H9 (cell line): ENCODE results near the gene TRMT2A. TPM values are rescaled to one million over a fixed set of nuclear protein-coding genes. Genes with fewer than 3 reads are reported as not detected.

Experiments
- DNase-seq: peaks from one replicate; pipeline ENCODE4 v3.0.0-alpha.2; 2017
- H2AFZ ChIP-seq: one replicate; pipeline ENCODE4 v1.6.1; 2013; ENCODE audit warnings: mild to moderate bottlenecking, low read length, control low read depth, moderate library complexity
- H2AK5ac ChIP-seq: 2 replicates; pipeline ENCODE4 v1.6.1; 2013; ENCODE audit warnings: low read length, control low read depth, mixed read lengths; ENCODE audit not compliant: insufficient read length
- H2BK120ac ChIP-seq: one replicate; pipeline ENCODE4 v1.6.1; 2013; ENCODE audit warnings: low read depth, mild to moderate bottlenecking, low read length, control low read depth, inconsistent platforms; ENCODE audit not compliant: poor library complexity, severe bottlenecking
- H2BK12ac ChIP-seq: 2 replicates; pipeline ENCODE4 v1.6.1; 2013; ENCODE audit warnings: low read length, control low read depth, mixed read lengths, low read depth; ENCODE audit not compliant: insufficient read length
- H2BK15ac ChIP-seq: 2 replicates; pipeline ENCODE4 v1.6.1; 2013; ENCODE audit warnings: low read depth, low read length, control low read depth
- H2BK20ac ChIP-seq: one replicate; pipeline ENCODE4 v1.6.1; 2013; ENCODE audit warnings: low read depth, mild to moderate bottlenecking, low read length, control low read depth, inconsistent platforms; ENCODE audit not compliant: poor library complexity, severe bottlenecking
- H2BK5ac ChIP-seq: 2 replicates; pipeline ENCODE4 v1.6.1; 2013; ENCODE audit warnings: low read length, control low read depth, mixed read lengths; ENCODE audit not compliant: insufficient read length
- H3K14ac ChIP-seq: 2 replicates; pipeline ENCODE4 v1.6.1; 2013; ENCODE audit warnings: low read length, control low read depth; ENCODE audit not compliant: insufficient read depth
- H3K18ac ChIP-seq: 2 replicates; pipeline ENCODE4 v1.6.1; 2013; ENCODE audit warnings: low read depth, mild to moderate bottlenecking, mixed read lengths, low read length, control low read depth; ENCODE audit not compliant: insufficient read length
- H3K23ac ChIP-seq: 2 replicates; pipeline ENCODE4 v1.6.1; 2013; ENCODE audit warnings: low read length, control low read depth, mixed read lengths, low read depth; ENCODE audit not compliant: insufficient read length
- H3K23me2 ChIP-seq: 2 replicates; pipeline ENCODE4 v1.6.1; 2013; ENCODE audit warnings: low read depth, mild to moderate bottlenecking, mixed read lengths, low read length, control low read depth; ENCODE audit not compliant: insufficient read length, poor library complexity, severe bottlenecking
- H3K27ac ChIP-seq: 2 replicates; pipeline ENCODE4 v1.5.1; 2013; ENCODE audit warnings: low read length, control low read depth, mixed read lengths, low read depth; ENCODE audit not compliant: insufficient read length
- H3K27me3 ChIP-seq: 2 replicates; pipeline ENCODE4 v1.6.1; 2013; ENCODE audit warnings: low read length, control low read depth, inconsistent platforms; ENCODE audit not compliant: insufficient read depth
- H3K4ac ChIP-seq: 2 replicates; pipeline ENCODE4 v1.6.1; 2013; ENCODE audit warnings: low read depth, mild to moderate bottlenecking, control low read depth, inconsistent platforms, low read length, moderate library complexity
- H3K4me1 ChIP-seq: 2 replicates; pipeline ENCODE4 v1.6.1; 2013; ENCODE audit warnings: low read length, control low read depth, inconsistent platforms; ENCODE audit not compliant: insufficient read depth
- H3K4me2 ChIP-seq: 2 replicates; pipeline ENCODE4 v1.6.1; 2013; ENCODE audit warnings: low read length, control low read depth, mixed read lengths; ENCODE audit not compliant: insufficient read length, insufficient read depth
- H3K56ac ChIP-seq: 2 replicates; pipeline ENCODE4 v1.6.1; 2013; ENCODE audit warnings: low read depth, mild to moderate bottlenecking, mixed read lengths, low read length, control low read depth; ENCODE audit not compliant: insufficient read length
- H3K79me1 ChIP-seq: 2 replicates; pipeline ENCODE4 v1.6.1; 2013; ENCODE audit warnings: low read depth, mild to moderate bottlenecking, moderate library complexity, low read length, control low read depth, inconsistent platforms; ENCODE audit not compliant: insufficient read depth, poor library complexity, severe bottlenecking
- H3K79me2 ChIP-seq: 2 replicates; pipeline ENCODE4 v1.6.1; 2013; ENCODE audit warnings: low read length, control low read depth, inconsistent platforms; ENCODE audit not compliant: insufficient read depth
- H3K9ac ChIP-seq: 2 replicates; pipeline ENCODE4 v1.6.1; 2013; ENCODE audit warnings: low read length, control low read depth, mixed read lengths; ENCODE audit not compliant: insufficient read length; ENCODE audit errors: extremely low read depth
- H3K9me3 ChIP-seq: one replicate; pipeline ENCODE4 v1.6.1; 2013; ENCODE audit warnings: low read depth, low read length, inconsistent platforms; ENCODE audit not compliant: control insufficient read depth
- H3T11ph ChIP-seq: one replicate; pipeline ENCODE4 v1.6.1; 2013; ENCODE audit warnings: mild to moderate bottlenecking, low read length, control low read depth, inconsistent platforms
- H4K20me1 ChIP-seq: one replicate; pipeline ENCODE4 v1.6.1; 2013; ENCODE audit not compliant: control insufficient read depth, insufficient read length, insufficient read depth
- H4K5ac ChIP-seq: 2 replicates; pipeline ENCODE4 v1.6.1; 2013; ENCODE audit warnings: low read depth, mild to moderate bottlenecking, mixed read lengths, low read length, control low read depth; ENCODE audit not compliant: insufficient read length
- H4K8ac ChIP-seq: replicated peaks from 2 replicates; pipeline ENCODE4 v1.6.1; 2013; ENCODE audit warnings: low read length, control low read depth, mixed read lengths, low read depth; ENCODE audit not compliant: insufficient read length
- H4K91ac ChIP-seq: 2 replicates; pipeline ENCODE4 v1.6.1; 2013; ENCODE audit warnings: low read depth, mild to moderate bottlenecking, moderate library complexity, mixed read lengths, low read length, control low read depth; ENCODE audit not compliant: insufficient read length
- H3K27ac Mint-ChIP-seq, 3 experiments: 2 replicates in 2 of 3; 3 replicates in 1 of 3; pipeline ENCODE4 v1.8.0; 2020 to 2021; ENCODE audit warnings: mixed read lengths in 3 of 3, mild to moderate bottlenecking in 1 of 3, moderate library complexity in 1 of 3
- H3K27me3 Mint-ChIP-seq: 2 replicates; pipeline ENCODE4 v1.8.0; 2021; ENCODE audit warnings: low read depth, mild to moderate bottlenecking, moderate library complexity, mixed read lengths
- H3K36me3 Mint-ChIP-seq, 3 experiments: 2 replicates in 2 of 3; 3 replicates in 1 of 3; pipeline ENCODE4 v1.8.0; 2020 to 2021; ENCODE audit warnings: low read depth in 3 of 3, mixed read lengths in 3 of 3; ENCODE audit not compliant: insufficient read depth in 1 of 3
- H3K4me1 Mint-ChIP-seq, 2 experiments: 2 replicates each; pipeline ENCODE4 v1.8.0; 2020; ENCODE audit warnings: mixed read lengths in 2 of 2
- H3K4me3 Mint-ChIP-seq, 2 experiments: 2 replicates in 1 of 2; 3 replicates in 1 of 2; pipeline ENCODE4 v1.8.0; 2020 to 2021; ENCODE audit warnings: mild to moderate bottlenecking in 2 of 2, mixed read lengths in 2 of 2, moderate library complexity in 1 of 2
- H3K9me3 Mint-ChIP-seq, 2 experiments: 2 replicates in 1 of 2; 3 replicates in 1 of 2; pipeline ENCODE4 v1.8.0; 2020; ENCODE audit warnings: mild to moderate bottlenecking in 2 of 2, mixed read lengths in 2 of 2, moderate library complexity in 1 of 2
- WGBS: extraction: QIAGEN DNeasy Blood & Tissue Kit; methylation state at CpG from one replicate; pipeline ENCODE4 v1.1.7; 2013; ENCODE audit warnings: missing lambda C conversion rate, low lambda C conversion rate, mixed read lengths; ENCODE audit not compliant: insufficient read length; ENCODE audit errors: extremely low coverage; 5-methylcytosine and 5-hydroxymethylcytosine counted together
- total RNA-seq: library from RNA; stranded (reverse); gene quantifications from 2 replicates; pipeline ENCODE4 v1.2.1, GENCODE V29; 2021
- TF ChIP-seq, protein P1 (sequence below): fragments of 200-600 bp; sonication (generic); conservative IDR thresholded peaks from 3 replicates; pipeline ENCODE4 v1.8.0; 2021; ENCODE audit warnings: antibody characterized with exemption, mild to moderate bottlenecking

TRMT2A gene
- total RNA-seq, 1 experiment from 2014 or later, result 58.2 TPM

DNA sequence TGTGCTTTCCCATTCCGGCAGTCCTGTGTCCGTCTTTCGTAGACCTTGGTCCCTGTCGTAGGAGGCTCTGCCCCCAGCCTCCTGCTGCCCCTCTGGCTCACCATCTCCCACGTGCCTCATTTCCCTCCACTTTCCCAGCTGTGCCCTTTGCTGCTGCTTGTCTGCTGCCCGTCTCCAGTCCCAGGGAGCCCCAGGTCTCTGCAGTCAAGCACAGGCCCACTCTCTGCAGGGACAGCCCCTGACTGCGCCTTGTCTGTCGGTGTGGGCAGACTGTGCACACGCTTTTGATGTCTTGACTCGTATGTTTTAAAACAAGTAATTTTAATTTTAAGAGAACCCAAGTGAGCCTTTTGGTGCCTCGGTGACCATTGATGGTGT lies 24.6 kb downstream of the TRMT2A start:
- H3K18ac ChIP-seq, result no peak overlapping the region
- no peaks in the 10 kb centered on the region for H3K23me2 ChIP-seq
- TF ChIP-seq, protein P1, sequence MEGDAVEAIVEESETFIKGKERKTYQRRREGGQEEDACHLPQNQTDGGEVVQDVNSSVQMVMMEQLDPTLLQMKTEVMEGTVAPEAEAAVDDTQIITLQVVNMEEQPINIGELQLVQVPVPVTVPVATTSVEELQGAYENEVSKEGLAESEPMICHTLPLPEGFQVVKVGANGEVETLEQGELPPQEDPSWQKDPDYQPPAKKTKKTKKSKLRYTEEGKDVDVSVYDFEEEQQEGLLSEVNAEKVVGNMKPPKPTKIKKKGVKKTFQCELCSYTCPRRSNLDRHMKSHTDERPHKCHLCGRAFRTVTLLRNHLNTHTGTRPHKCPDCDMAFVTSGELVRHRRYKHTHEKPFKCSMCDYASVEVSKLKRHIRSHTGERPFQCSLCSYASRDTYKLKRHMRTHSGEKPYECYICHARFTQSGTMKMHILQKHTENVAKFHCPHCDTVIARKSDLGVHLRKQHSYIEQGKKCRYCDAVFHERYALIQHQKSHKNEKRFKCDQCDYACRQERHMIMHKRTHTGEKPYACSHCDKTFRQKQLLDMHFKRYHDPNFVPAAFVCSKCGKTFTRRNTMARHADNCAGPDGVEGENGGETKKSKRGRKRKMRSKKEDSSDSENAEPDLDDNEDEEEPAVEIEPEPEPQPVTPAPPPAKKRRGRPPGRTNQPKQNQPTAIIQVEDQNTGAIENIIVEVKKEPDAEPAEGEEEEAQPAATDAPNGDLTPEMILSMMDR, result no peak
- H2AFZ ChIP-seq, result no peak overlapping the region
- H3K79me2 ChIP-seq, result no peaks in the 10 kb centered on the region
- H4K20me1 ChIP-seq, result no peaks in the 10 kb centered on the region
- no peak overlapping the region for H3K4me2 ChIP-seq
- no peak overlapping the region for H3K4ac ChIP-seq
- H4K5ac ChIP-seq, result no peak overlapping the region
- no peak overlapping the region for H3K14ac ChIP-seq
- H2BK15ac ChIP-seq, result no peak overlapping the region
- H3K4me3 Mint-ChIP-seq, result no peak overlapping the region
- no peak overlapping the region for H4K91ac ChIP-seq
- no peaks in the 10 kb centered on the region for H3K27me3 ChIP-seq
- H3K23ac ChIP-seq, result no peak overlapping the region
- DNase-seq, result no peak
- no peak overlapping the region for H2BK5ac ChIP-seq
- H3K36me3 Mint-ChIP-seq, result peaks cover 81 to 100% (median 99%) of the 10 kb centered on the region in 3 experiments
- H2BK12ac ChIP-seq, result no peak overlapping the region
- H3K79me1 ChIP-seq, result peaks cover 2% of the 10 kb centered on the region
- no peaks in the 10 kb centered on the region for H3K4me1 ChIP-seq
- no peak overlapping the region for H3K27ac ChIP-seq
- no peak overlapping the region for H2BK20ac ChIP-seq
- no peak overlapping the region for H2BK120ac ChIP-seq
- no CpG with 5 or more reads among the region's 11 CpGs for WGBS
- no peak overlapping the region for H4K8ac ChIP-seq
- no peaks in the 10 kb centered on the region for H3K4me1 Mint-ChIP-seq
- no peaks in the 10 kb centered on the region; the same call in 1 of the 2 replicates for H3K27me3 Mint-ChIP-seq
- H2AK5ac ChIP-seq, result no peak overlapping the region
- H3K9ac ChIP-seq, result no peak overlapping the region
- H3K9me3 ChIP-seq, result no peaks in the 10 kb centered on the region
- no peaks in the 10 kb centered on the region for H3K9me3 Mint-ChIP-seq
- no peak overlapping the region for H3K27ac Mint-ChIP-seq
- no peak overlapping the region for H3T11ph ChIP-seq
- H3K56ac ChIP-seq, result no peak overlapping the region
